GM12801 (cell line): ENCODE measurements around the gene VEGFD.

Source experiments
- CTCF ChIP-seq: IDR thresholded peaks from one replicate; pipeline ENCODE4 v1.5.1; 2011; ENCODE audit warnings: control low read depth; ENCODE audit not compliant: insufficient read length; ENCODE audit errors: extremely low read depth

The VEGFD gene

GRCh38 chrX:15398874-15399273 lies 14.7 kb upstream of the VEGFD start:
- TF ChIP-seq CTCF, result no peak

GRCh38 chrX:15395789-15396188 lies 11.6 kb upstream of the VEGFD start:
- TF ChIP-seq CTCF, result no peak

- TF ChIP-seq CTCF, result no peak
Observed at GRCh38 chrX:15391850-15392249, 7.6 kb upstream of the VEGFD start.

GRCh38 chrX:15382813-15383212 lies 1.4 kb downstream of the VEGFD start:
- TF ChIP-seq CTCF, result no peak

GRCh38 chrX:15376956-15377355 lies 7.3 kb downstream of the VEGFD start:
- TF ChIP-seq CTCF, result no peak

- TF ChIP-seq CTCF, result no peak
Observed at GRCh38 chrX:15373976-15374375, 10.2 kb downstream of the VEGFD start.

- no peak for TF ChIP-seq CTCF
Observed at GRCh38 chrX:15366506-15367352, 17.5 kb downstream of the VEGFD start.
